C4-2B (cell line): ENCODE data around the gene AMDHD1.

Source experiments
- H3K27ac ChIP-seq: fragments of 450-650 bp; 2 replicates; pipeline ENCODE4 v1.5.1; 2017
- ZFX ChIP-seq: fragments of 450-650 bp; IDR thresholded peaks from 2 replicates; pipeline ENCODE4 v1.6.1; 2017
- TF ChIP-seq, protein P1 (sequence below): fragments of 450-650 bp; conservative IDR thresholded peaks from 2 replicates; pipeline ENCODE4 v1.5.1; 2017; ENCODE audit warnings: mild to moderate bottlenecking

Gene AMDHD1

DNA sequence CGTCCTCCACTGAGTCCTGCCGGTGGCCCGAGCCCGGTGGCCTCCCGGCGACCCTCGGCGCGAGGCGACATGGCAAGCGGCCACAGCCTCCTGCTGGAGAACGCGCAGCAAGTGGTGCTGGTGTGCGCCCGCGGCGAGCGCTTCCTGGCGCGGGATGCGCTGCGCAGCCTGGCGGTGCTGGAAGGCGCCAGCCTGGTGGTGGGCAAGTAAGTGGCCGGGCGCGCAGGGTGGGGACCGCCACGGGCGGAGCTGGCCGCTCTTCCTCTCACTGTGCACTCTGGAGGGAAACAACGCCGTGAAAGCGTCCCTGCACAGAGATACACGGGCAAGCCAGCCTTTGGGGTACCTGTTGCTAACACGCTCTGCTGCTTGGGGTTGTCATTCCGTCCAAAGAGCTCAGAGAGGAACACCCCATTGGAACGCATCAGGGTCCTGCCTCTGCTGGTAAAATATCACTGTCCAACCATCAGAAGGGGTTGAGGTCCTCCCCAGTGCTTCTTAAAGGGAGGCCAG is at the start of gene AMDHD1:
Gene AMDHD1 (plus strand): TSS at position 2 of the 513 bp plus-strand sequence. CDS start 68 bp downstream, at position 70.
- peak within 1 kb of the TSS; percentile 36; the same call in 1 of the 2 replicates for H3K27ac ChIP-seq
- TF ChIP-seq, protein P1, sequence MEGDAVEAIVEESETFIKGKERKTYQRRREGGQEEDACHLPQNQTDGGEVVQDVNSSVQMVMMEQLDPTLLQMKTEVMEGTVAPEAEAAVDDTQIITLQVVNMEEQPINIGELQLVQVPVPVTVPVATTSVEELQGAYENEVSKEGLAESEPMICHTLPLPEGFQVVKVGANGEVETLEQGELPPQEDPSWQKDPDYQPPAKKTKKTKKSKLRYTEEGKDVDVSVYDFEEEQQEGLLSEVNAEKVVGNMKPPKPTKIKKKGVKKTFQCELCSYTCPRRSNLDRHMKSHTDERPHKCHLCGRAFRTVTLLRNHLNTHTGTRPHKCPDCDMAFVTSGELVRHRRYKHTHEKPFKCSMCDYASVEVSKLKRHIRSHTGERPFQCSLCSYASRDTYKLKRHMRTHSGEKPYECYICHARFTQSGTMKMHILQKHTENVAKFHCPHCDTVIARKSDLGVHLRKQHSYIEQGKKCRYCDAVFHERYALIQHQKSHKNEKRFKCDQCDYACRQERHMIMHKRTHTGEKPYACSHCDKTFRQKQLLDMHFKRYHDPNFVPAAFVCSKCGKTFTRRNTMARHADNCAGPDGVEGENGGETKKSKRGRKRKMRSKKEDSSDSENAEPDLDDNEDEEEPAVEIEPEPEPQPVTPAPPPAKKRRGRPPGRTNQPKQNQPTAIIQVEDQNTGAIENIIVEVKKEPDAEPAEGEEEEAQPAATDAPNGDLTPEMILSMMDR = peak; percentile 11; the same call in 1 of the 2 replicates
- no peak for TF ChIP-seq ZFX

- no peak overlapping the region for H3K27ac ChIP-seq
- TF ChIP-seq ZFX = no peak
- TF ChIP-seq, protein P1 = no peak
Observed at GRCh38 chr12:95896846-95897245, 46.3 kb upstream of the AMDHD1 start.

DNA sequence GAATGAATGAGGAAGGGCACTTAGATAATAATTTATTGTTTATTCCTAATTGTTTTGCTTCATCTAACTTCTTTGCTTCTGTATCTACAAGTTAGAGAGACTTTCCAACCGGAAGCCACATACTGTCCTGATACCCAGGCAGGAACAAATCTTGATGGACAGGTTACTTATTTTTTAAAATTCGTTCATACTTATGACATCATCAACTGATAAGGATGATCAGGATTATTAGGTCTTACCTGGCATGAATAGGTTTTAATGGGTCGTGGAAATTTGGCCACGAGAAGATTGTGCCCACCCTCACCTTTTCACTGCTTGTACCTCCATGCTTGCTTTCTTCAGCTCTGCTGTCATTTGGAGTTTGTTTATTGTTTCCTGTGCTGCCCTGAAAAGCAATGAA is 45.0 kb upstream of the AMDHD1 start:
- TF ChIP-seq, protein P1 = no peak
- no peak for TF ChIP-seq ZFX
- no peak overlapping the region for H3K27ac ChIP-seq

DNA sequence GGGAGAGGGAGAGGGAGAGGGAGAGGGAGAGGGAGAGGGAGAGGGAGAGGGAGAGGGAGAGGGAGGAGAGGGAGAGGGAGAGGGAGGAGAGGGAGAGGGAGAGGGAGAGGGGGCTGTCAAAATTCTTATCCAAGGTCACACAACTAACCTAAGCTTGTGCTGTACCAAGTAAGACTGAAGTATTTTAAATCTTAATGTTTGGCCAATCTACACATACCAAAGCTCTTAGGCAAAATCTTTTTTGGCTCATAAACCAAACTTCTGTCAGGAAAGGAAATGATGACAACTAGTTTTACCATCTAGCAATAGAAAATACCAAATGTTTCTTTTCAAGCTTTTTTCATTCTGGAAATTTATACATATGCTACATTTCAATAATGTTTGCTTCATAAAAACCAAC is 34.6 kb upstream of the AMDHD1 start:
- no peak overlapping the region for H3K27ac ChIP-seq
- TF ChIP-seq ZFX = no peak
- TF ChIP-seq, protein P1 = no peak

GRCh38 chr12:95909871-95910270 is 33.3 kb upstream of the AMDHD1 start:
- TF ChIP-seq, protein P1 = no peak
- TF ChIP-seq ZFX = no peak
- no peak overlapping the region for H3K27ac ChIP-seq

DNA sequence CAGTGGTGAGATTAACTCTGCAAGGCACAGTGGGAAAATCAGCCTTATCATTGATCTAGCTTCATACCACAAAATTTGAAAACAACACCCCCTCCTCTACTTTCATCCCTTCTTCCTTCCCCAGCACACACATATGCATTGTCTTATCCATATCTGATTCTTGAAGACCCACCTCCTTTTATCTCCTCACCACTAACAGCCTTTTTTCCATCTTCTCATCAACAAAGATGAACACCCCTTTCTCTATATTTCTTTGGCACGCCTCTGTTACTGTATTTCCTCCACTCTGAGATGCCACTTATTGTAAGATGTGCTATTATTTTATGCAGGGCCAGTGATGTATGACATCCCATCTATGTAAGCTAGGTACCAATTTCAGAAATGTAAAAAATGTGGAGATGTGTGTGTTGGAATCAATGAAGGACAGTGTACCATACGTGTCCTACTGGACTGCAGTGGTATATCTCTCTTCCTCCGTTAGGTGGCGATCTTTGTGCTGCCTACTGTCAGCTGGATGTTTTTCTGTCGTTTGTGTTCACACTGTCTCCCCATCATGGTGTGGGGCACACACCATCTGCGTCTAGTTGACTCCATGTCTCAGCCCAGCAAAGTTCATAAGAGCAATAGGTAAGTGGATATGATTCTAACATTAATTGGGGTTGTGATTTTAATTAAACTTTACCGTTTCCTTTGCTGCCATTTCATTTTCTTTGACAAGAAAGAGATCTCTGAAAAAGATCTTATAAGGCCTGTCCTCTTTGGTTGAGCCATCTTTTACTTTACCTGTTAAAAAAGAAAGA is 24.7 kb upstream of the AMDHD1 start:
- TF ChIP-seq, protein P1 = peak; percentile 87
- no peak for TF ChIP-seq ZFX
- no peak overlapping the region for H3K27ac ChIP-seq

GRCh38 chr12:95919110-95919509 is 24.0 kb upstream of the AMDHD1 start:
- TF ChIP-seq, protein P1 = no peak
- no peak for TF ChIP-seq ZFX

More at GRCh38 chr12:95919110-95919509, 24.0 kb upstream of the AMDHD1 start:
- no peak overlapping the region for H3K27ac ChIP-seq
